Measurements from ENCODE around the gene DRD3. TPM values are rescaled to one million over a fixed set of nuclear protein-coding genes. Genes with fewer than 3 reads are reported as not detected.

DRD3 gene
- total RNA-seq, 1 experiment from 2014 or later, result 0.17 TPM

- TF ChIP-seq ZNF317 (CRISPR knock-in tag; IDR thresholded peaks at IDR 0.05; ENCODE audit: borderline replicate concordance, low read depth) (no peak), MXD4 (CRISPR knock-in tag; IDR thresholded peaks at IDR 0.05; ENCODE audit: borderline replicate concordance) (no peak), PRRX2 (CRISPR knock-in tag; IDR thresholded peaks at IDR 0.05) (no peak), CTCF (IDR thresholded peaks at IDR 0.05) (no peak), IRF1 (CRISPR knock-in tag; IDR thresholded peaks at IDR 0.05) (no peak)
Measured at GRCh38 chr3:114103181-114103580, 75.7 kb downstream of the DRD3 start (continued).

- peaks cover 14% of the 10 kb centered on the region for H3K4me1 Mint-ChIP-seq
- ChIA-PET POLR2A (no interaction called here), CTCF (interaction anchor here (1.4 kb wide), 1 partner anchor 11 kb away, joined by 4 read pairs; no protein-coding TSS in a partner anchor)
- no peak overlapping the region for H3K4me3 Mint-ChIP-seq
- H3K27ac Mint-ChIP-seq, result no peak overlapping the region
- H3K9me3 Mint-ChIP-seq, result peaks cover 4% of the 10 kb centered on the region; the same call in 1 of the 2 replicates
- H3K27me3 Mint-ChIP-seq (ENCODE audit: low read depth), result no peaks in the 10 kb centered on the region
- no peak for DNase-seq (ENCODE audit: low spot score)
- no peaks in the 10 kb centered on the region for H3K36me3 Mint-ChIP-seq
- ATAC-seq, result no peak
- no peak for TF ChIP-seq SMAD4 (CRISPR knock-in tag; IDR thresholded peaks at IDR 0.05)
- TF ChIP-seq CBFB (CRISPR knock-in tag; IDR thresholded peaks at IDR 0.05; ENCODE audit: low read depth), result no peak
- no peak for TF ChIP-seq NFYB (CRISPR knock-in tag; conservative IDR thresholded peaks at IDR 0.05; ENCODE audit: low read depth)
- no peak for TF ChIP-seq ERG (CRISPR knock-in tag; IDR thresholded peaks at IDR 0.05)
- no peak for TF ChIP-seq E2F4 (CRISPR knock-in tag; IDR thresholded peaks at IDR 0.05; ENCODE audit: borderline replicate concordance, low read depth)
- no peak for TF ChIP-seq PRDM15 (CRISPR knock-in tag; IDR thresholded peaks at IDR 0.05)
Measured at GRCh38 chr3:114101101-114101500, 77.8 kb downstream of the DRD3 start.

GRCh38 chr3:114095796-114096195 lies 83.1 kb downstream of the DRD3 start:
- POLR2A ChIA-PET, result no interaction called here
- H3K4me1 Mint-ChIP-seq, result peaks cover 18% of the 10 kb centered on the region
- no peaks in the 10 kb centered on the region for H3K36me3 Mint-ChIP-seq
- H3K4me3 Mint-ChIP-seq, result no peak overlapping the region
- DNase-seq (ENCODE audit: low spot score) (no peak), ATAC-seq (no peak)
- no peak for TF ChIP-seq E2F4 (CRISPR knock-in tag; IDR thresholded peaks at IDR 0.05; ENCODE audit: borderline replicate concordance, low read depth)
- no peak for TF ChIP-seq FOXJ3 (CRISPR knock-in tag; IDR thresholded peaks at IDR 0.05; ENCODE audit: borderline replicate concordance)
- TF ChIP-seq HMGA2 (CRISPR knock-in tag; IDR thresholded peaks at IDR 0.05), result no peak
- no peak for TF ChIP-seq CREB1 (CRISPR knock-in tag; IDR thresholded peaks at IDR 0.05)
- TF ChIP-seq JAZF1 (CRISPR knock-in tag; IDR thresholded peaks at IDR 0.05), result no peak
- TF ChIP-seq ZNF219 (CRISPR knock-in tag; IDR thresholded peaks at IDR 0.05; ENCODE audit: borderline replicate concordance), result no peak
- TF ChIP-seq SOX15 (CRISPR knock-in tag; IDR thresholded peaks at IDR 0.05), result no peak
- TF ChIP-seq GABPB1 (CRISPR knock-in tag; IDR thresholded peaks at IDR 0.05), result no peak
- no peak for TF ChIP-seq ZNF121 (CRISPR knock-in tag; IDR thresholded peaks at IDR 0.05)
- no peak for TF ChIP-seq ATF3 (CRISPR knock-in tag; conservative IDR thresholded peaks at IDR 0.05)
- no peak for TF ChIP-seq SMAD4 (CRISPR knock-in tag; IDR thresholded peaks at IDR 0.05)
- H3K27me3 Mint-ChIP-seq (ENCODE audit: low read depth), result no peaks in the 10 kb centered on the region
- peaks cover 4% of the 10 kb centered on the region; the same call in 1 of the 2 replicates for H3K9me3 Mint-ChIP-seq
- H3K27ac Mint-ChIP-seq, result no peak overlapping the region
- CTCF ChIA-PET, result no interaction called here
